GM18951 (cell line): ENCODE measurements around the gene NEK10.

ENCODE experiments used
- POLR2A ChIP-seq: IDR thresholded peaks from 4 replicates; pipeline ENCODE4 v1.6.1; 2011; ENCODE audit warnings: mild to moderate bottlenecking; ENCODE audit not compliant: insufficient read length, insufficient read depth; ENCODE audit errors: extremely low read depth
- in situ Hi-C: fragments of 300-500 bp; cut with MboI; formaldehyde crosslinking; loops from one replicate; pipeline ENCODE4 v1.12.0; 2022; ENCODE audit warnings: low sequenced_read_pairs, mixed read lengths, inconsistent platforms; ENCODE audit not compliant: unreplicated experiment

Gene NEK10

GRCh38 chr3:27097182-27097581 is 272.0 kb downstream of the NEK10 start:
- in situ Hi-C loops: no loop called here
- no peak for TF ChIP-seq POLR2A

- TF ChIP-seq POLR2A: no peak
- in situ Hi-C loops: no loop called here
Observed at GRCh38 chr3:27095553-27096222, 273.5 kb downstream of the NEK10 start.

GRCh38 chr3:27094721-27095120 is 274.5 kb downstream of the NEK10 start:
- in situ Hi-C loops: no loop called here
- no peak for TF ChIP-seq POLR2A

GRCh38 chr3:27093771-27094170 is 275.4 kb downstream of the NEK10 start:
- no peak for TF ChIP-seq POLR2A
- in situ Hi-C loops: no loop called here

- no peak for TF ChIP-seq POLR2A
- in situ Hi-C loops: no loop called here
Observed at GRCh38 chr3:27090275-27091041, 278.7 kb downstream of the NEK10 start.

GRCh38 chr3:27089645-27090044 is 279.5 kb downstream of the NEK10 start:
- in situ Hi-C loops: no loop called here
- no peak for TF ChIP-seq POLR2A

GRCh38 chr3:27089068-27089467 is 280.1 kb downstream of the NEK10 start:
- TF ChIP-seq POLR2A: no peak
- in situ Hi-C loops: no loop called here

GRCh38 chr3:27085829-27086730 is 283.1 kb downstream of the NEK10 start:
- TF ChIP-seq POLR2A: no peak
- in situ Hi-C loops: no loop called here

GRCh38 chr3:27081992-27082607 is 287.1 kb downstream of the NEK10 start:
- in situ Hi-C loops: no loop called here
- no peak for TF ChIP-seq POLR2A

GRCh38 chr3:27081566-27081965 is 287.6 kb downstream of the NEK10 start:
- in situ Hi-C loops: no loop called here
- TF ChIP-seq POLR2A: no peak

GRCh38 chr3:27080258-27080525 is 289.0 kb downstream of the NEK10 start:
- TF ChIP-seq POLR2A: no peak
- in situ Hi-C loops: no loop called here

GRCh38 chr3:27079427-27080257 is 289.5 kb downstream of the NEK10 start:
- TF ChIP-seq POLR2A: no peak
- in situ Hi-C loops: no loop called here
